ENCODE data around the gene TYMS. TPM values are rescaled to one million over a fixed set of nuclear protein-coding genes. Genes with fewer than 3 reads are reported as not detected.

The TYMS gene
- total and polyA plus RNA-seq, 2 donors (not counting 3 experiments of a cell fraction or from before 2014, with no cell fraction given), result 136 to 200 TPM

DNA sequence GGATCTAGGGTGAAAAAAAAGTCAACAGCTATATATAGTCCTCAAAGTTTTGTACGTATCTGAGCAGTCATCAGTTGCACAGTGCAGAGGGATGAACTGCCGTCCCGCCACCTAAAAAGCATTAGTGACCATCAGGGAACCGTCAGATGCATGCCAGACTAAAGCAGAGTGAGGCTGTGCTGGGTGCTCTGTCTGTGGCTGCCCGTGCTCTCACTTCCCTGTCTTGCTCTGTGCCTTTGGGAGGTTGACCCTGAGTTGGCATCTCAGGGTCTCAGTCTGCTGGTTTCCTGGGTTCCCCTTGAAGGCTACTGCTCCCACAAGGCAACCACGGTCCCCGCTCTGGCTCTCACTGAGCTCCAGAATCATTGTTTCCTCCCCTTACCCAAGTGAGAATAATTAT is 49.5 kb upstream of the TYMS start:
- Histone ChIP-seq H3K9ac (replicated peaks; ENCODE audit: extremely low read depth, insufficient read depth, low read length) (no peak overlapping the region), H3K4me2 (ENCODE audit: insufficient read depth, low read length) (no peak overlapping the region), H3K4me1 (ENCODE audit: control insufficient read depth, extremely low read depth, insufficient read depth, low read length) (no peaks in the 10 kb centered on the region), H3K27me3 (ENCODE audit: control insufficient read depth in 2 of 2, insufficient read depth in 2 of 2, low read length in 2 of 2) (peaks cover 2 to 4% of the 10 kb centered on the region in 2 experiments), H2AFZ (ENCODE audit: low read depth, low read length) (no peak overlapping the region), H4K20me1 (replicated peaks; ENCODE audit: control insufficient read depth, extremely low read depth, insufficient read depth, low read length) (no peaks in the 10 kb centered on the region), H3K9me1 (replicated peaks; ENCODE audit: control insufficient read depth, extremely low read depth, insufficient read depth, low read length) (no peaks in the 10 kb centered on the region), H3K79me2 (ENCODE audit: control insufficient read depth, insufficient read depth, low read length) (no peaks in the 10 kb centered on the region), H3K27ac (ENCODE audit: insufficient read depth, low read depth, low read length) (no peak overlapping the region), H3K36me3 (ENCODE audit: control insufficient read depth in 2 of 2, extremely low read depth in 1 of 2, insufficient read depth in 2 of 2, low read length in 2 of 2) (no peaks in the 10 kb centered on the region), H3K4me3 (replicated peaks in 1 of 3; ENCODE audit: insufficient read depth in 1 of 3, low read depth in 1 of 3, low read length in 3 of 3) (no peak overlapping the region), H3K9me3 (replicated peaks; ENCODE audit: control insufficient read depth, insufficient read depth, low read length) (no peaks in the 10 kb centered on the region)
- POLR2A ChIA-PET, result no interaction called here
- TF ChIP-seq JUN (IDR thresholded peaks at IDR 0.05; ENCODE audit: borderline replicate concordance, insufficient read depth, insufficient read length, low read depth) (no peak), GATA2 (IDR thresholded peaks at IDR 0.05; ENCODE audit: insufficient read depth, insufficient read length, low read depth, low read length) (no peak), FOS (IDR thresholded peaks at IDR 0.05; ENCODE audit: borderline replicate concordance, insufficient read depth, low read length) (no peak), POLR2A (IDR thresholded peaks at IDR 0.05; ENCODE audit: low read depth, low read length) (no peak), MYC (IDR thresholded peaks at IDR 0.05; ENCODE audit: low read depth, low read length) (no peak), POLR2AphosphoS5 (IDR thresholded peaks at IDR 0.05; ENCODE audit: insufficient read depth, low read depth, low read length) (no peak), EZH2 (IDR thresholded peaks at IDR 0.05; ENCODE audit: borderline replicate concordance, low read depth, low read length, severe bottlenecking) (no peak)
- TF ChIP-seq, protein P1, sequence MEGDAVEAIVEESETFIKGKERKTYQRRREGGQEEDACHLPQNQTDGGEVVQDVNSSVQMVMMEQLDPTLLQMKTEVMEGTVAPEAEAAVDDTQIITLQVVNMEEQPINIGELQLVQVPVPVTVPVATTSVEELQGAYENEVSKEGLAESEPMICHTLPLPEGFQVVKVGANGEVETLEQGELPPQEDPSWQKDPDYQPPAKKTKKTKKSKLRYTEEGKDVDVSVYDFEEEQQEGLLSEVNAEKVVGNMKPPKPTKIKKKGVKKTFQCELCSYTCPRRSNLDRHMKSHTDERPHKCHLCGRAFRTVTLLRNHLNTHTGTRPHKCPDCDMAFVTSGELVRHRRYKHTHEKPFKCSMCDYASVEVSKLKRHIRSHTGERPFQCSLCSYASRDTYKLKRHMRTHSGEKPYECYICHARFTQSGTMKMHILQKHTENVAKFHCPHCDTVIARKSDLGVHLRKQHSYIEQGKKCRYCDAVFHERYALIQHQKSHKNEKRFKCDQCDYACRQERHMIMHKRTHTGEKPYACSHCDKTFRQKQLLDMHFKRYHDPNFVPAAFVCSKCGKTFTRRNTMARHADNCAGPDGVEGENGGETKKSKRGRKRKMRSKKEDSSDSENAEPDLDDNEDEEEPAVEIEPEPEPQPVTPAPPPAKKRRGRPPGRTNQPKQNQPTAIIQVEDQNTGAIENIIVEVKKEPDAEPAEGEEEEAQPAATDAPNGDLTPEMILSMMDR (IDR thresholded peaks at IDR 0.05; ENCODE audit: extremely low read depth in 1 of 2, insufficient read depth in 1 of 2, low read depth in 1 of 2, low read length in 2 of 2), result no peak
- TF ChIP-seq, protein P2, sequence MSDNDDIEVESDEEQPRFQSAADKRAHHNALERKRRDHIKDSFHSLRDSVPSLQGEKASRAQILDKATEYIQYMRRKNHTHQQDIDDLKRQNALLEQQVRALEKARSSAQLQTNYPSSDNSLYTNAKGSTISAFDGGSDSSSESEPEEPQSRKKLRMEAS (IDR thresholded peaks at IDR 0.05; ENCODE audit: insufficient read depth, insufficient read length), result no peak
- no TSS peak for BruUV-seq (replicated peaks)
- dilution Hi-C loops (cut with MboI; ENCODE audit: extremely low pct_ligation_motif_present, low sequenced_read_pairs) (no loop called here), intact Hi-C loops (cut with micrococcal nuclease) (no loop called here)
- CTCF ChIA-PET, result interaction anchor here (1.3 to 2.2 kb wide), 4 partner anchors 8 to 315 kb away, joined by 3 to 5 read pairs (median 4); no protein-coding TSS in a partner anchor
- FAIRE-seq (no peak), DNase-seq (ENCODE audit: low read depth, low spot score) (no peak)
